HEK293 (cell line): ENCODE data around the gene IFNGR1.

Experiments
- OSR2 ChIP-seq: fragments of 450-650 bp; formaldehyde crosslinking; IDR thresholded peaks from 2 replicates; pipeline ENCODE4 v1.5.1; 2016; ENCODE audit warnings: missing biosample characterization, missing genetic modification characterization
- TCF7L2 ChIP-seq: IDR thresholded peaks from 2 replicates; pipeline ENCODE4 v1.6.1; 2011; ENCODE audit warnings: low read depth, mild to moderate bottlenecking, inconsistent platforms, low read length, moderate library complexity, borderline replicate concordance
- ZNF37A ChIP-seq: fragments of 450-650 bp; IDR thresholded peaks from 2 replicates; pipeline ENCODE4 v1.5.1; 2018; ENCODE audit warnings: missing biosample characterization, missing genetic modification characterization
- TF ChIP-seq, protein P1 (sequence below): fragments of 450-650 bp; formaldehyde crosslinking; IDR thresholded peaks from 2 replicates; pipeline ENCODE4 v1.5.1; 2016; ENCODE audit warnings: missing biosample characterization, missing genetic modification characterization

DNA sequence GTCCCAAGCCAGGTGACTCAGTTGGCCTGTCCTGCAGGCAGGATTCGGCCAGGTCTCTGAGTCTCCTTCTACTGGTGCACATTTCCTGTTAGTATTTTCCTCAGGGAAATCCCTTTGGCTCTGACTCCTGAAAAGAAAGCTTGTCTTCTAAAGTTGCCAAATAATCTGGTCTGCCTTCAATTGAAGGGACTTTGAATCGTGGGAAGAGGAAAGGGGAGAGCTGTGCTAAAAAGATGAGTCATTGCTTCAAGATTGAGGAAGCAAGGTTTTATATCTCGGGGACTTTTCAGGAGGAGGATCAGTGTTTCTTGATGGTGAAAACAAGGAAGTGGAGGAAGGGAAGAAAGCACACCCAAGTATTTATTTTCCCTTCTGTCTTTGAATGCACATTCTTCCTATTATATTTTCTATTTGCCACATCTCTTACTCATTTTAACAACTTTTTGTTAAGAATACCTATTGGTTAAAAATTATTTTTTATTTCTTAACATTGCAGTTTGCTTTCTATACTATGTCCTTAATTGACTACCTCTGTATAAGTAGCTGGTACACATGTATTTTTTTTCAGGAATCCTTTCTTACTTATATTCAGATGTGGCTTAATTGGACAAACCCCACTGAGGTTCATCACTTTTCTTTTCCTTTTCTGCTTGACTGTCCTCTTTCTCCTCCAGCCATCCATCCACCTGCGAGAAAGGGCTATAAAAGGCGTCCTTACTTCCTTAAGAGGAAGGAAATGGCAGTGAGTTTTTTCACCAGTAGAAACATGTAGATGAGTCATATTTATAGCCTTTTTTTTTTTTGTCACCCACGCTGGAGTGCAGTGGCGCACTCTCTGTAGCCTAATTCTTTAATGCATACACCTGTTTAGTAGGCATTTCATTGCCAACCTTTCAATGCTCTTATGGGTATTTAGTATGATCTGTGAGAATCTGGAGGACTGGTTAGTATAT, 15.0 kb upstream of the IFNGR1 start:
- TF ChIP-seq OSR2 (no peak), ZNF37A (tag by site-specific recombination) (no peak), TCF7L2 (no peak)
- TF ChIP-seq, protein P1, sequence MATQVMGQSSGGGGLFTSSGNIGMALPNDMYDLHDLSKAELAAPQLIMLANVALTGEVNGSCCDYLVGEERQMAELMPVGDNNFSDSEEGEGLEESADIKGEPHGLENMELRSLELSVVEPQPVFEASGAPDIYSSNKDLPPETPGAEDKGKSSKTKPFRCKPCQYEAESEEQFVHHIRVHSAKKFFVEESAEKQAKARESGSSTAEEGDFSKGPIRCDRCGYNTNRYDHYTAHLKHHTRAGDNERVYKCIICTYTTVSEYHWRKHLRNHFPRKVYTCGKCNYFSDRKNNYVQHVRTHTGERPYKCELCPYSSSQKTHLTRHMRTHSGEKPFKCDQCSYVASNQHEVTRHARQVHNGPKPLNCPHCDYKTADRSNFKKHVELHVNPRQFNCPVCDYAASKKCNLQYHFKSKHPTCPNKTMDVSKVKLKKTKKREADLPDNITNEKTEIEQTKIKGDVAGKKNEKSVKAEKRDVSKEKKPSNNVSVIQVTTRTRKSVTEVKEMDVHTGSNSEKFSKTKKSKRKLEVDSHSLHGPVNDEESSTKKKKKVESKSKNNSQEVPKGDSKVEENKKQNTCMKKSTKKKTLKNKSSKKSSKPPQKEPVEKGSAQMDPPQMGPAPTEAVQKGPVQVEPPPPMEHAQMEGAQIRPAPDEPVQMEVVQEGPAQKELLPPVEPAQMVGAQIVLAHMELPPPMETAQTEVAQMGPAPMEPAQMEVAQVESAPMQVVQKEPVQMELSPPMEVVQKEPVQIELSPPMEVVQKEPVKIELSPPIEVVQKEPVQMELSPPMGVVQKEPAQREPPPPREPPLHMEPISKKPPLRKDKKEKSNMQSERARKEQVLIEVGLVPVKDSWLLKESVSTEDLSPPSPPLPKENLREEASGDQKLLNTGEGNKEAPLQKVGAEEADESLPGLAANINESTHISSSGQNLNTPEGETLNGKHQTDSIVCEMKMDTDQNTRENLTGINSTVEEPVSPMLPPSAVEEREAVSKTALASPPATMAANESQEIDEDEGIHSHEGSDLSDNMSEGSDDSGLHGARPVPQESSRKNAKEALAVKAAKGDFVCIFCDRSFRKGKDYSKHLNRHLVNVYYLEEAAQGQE (tag by site-specific recombination) = no peak
